Adrenal gland (tissue), 12 donors: ENCODE results near the gene BBX. TPM values are rescaled to one million over a fixed set of nuclear protein-coding genes. Genes with fewer than 3 reads are reported as not detected.
A peak's percentile ranks its signal among the peaks of the same experiment; 100 is the strongest.

Experiments used
- DNase-seq, 7 donors: peaks; one replicate each; pipeline ENCODE4 v3.0.0-alpha.2; 2019 to 2020
- H3K27ac ChIP-seq, 5 donors: fragments of 200-600 bp; sonication (generic) in 4 of 5; 1 replicate in 3 of 5; 2 replicates in 2 of 5; pipeline versions ENCODE4 v1.5.1 to v1.8.0; 2016 to 2020; ENCODE audit warnings: mild to moderate bottlenecking in 1 of 5
- H3K27me3 ChIP-seq: fragments of 200-600 bp; 2 replicates; pipeline ENCODE4 v1.8.0; 2021
- H3K36me3 ChIP-seq, 2 donors: fragments of 200-600 bp; replicated peaks in 1 of 2; 1 replicate in 1 of 2; 2 replicates in 1 of 2; pipeline versions ENCODE4 v1.5.1 to v1.8.0; 2018 to 2022
- H3K4me1 ChIP-seq, 2 donors: fragments of 200-600 bp; replicated peaks in 1 of 2; 1 replicate in 1 of 2; 2 replicates in 1 of 2; pipeline versions ENCODE4 v1.5.1 to v1.8.0; 2018 to 2021
- H3K4me3 ChIP-seq, 4 donors: fragments of 200-600 bp; sonication (generic) in 3 of 4; one replicate each; pipeline ENCODE4 v1.5.1; 2016 to 2018
- H3K9me3 ChIP-seq, 3 donors: fragments of 200-600 bp; sonication (generic) in 1 of 3; replicated peaks in 1 of 3; 1 replicate in 2 of 3; 2 replicates in 1 of 3; pipeline versions ENCODE4 v1.5.1 to v1.8.0; 2016 to 2021
- POLR2A ChIP-seq, 2 donors: fragments of 450-650 bp; IDR thresholded peaks; one replicate each; pipeline ENCODE4 v1.6.1; 2017; ENCODE audit warnings: antibody characterized with exemption in 2 of 2, mild to moderate bottlenecking in 2 of 2, moderate library complexity in 1 of 2
- WGBS, 4 donors: extraction: QIAGEN DNeasy Blood & Tissue Kit in 2 of 4; methylation state at CpG; one replicate each; pipeline versions ENCODE4 v1.1.5 to v1.1.7; 2013 to 2017; 5-methylcytosine and 5-hydroxymethylcytosine counted together
- intact Hi-C, 2 donors: fragments of 100-400 bp; cut with DNase I; formaldehyde crosslinking; loops; one replicate each; pipeline versions ENCODE4 v1.14.1 to v1.15.0; 2022 to 2023
- polyA plus RNA-seq, 3 donors: library from polyadenylated mRNA; stranded (reverse); fragments of 200-250 nt in 2 of 3; fragments of 350-450 nt in 1 of 3; fragmentation: Illumina TruSeq in 1 of 3; extraction: RNeasy Lipid Tissue Mini Kit (QIAGEN cat#74804) in 1 of 3; gene quantifications; one replicate each; pipeline ENCODE4 v1.2.3, GENCODE V29; 2013 to 2014
- total RNA-seq, 9 donors: library from RNA; depleted of rRNA in 4 of 9; stranded (reverse); fragments of >200 nt in 4 of 9; fragments of 120-200 nt in 1 of 9; fragmentation: NEBNext Ultra II Directional in 1 of 9; extraction: Animal tissue kit (Norgen Biotek cat#: 25700) in 1 of 9; gene quantifications; one replicate each; pipeline versions ENCODE4 v1.1.0 to v1.2.4, GENCODE V29; 2013 to 2023
- TF ChIP-seq, protein P1 (sequence below), 6 experiments: fragments of 450-650 bp in 4 of 6; fragments of 200-600 bp in 2 of 6; sonication (generic) in 1 of 6; IDR thresholded peaks; 1 replicate in 5 of 6; 2 replicates in 1 of 6; pipeline versions ENCODE4 v1.5.1 to v1.8.0; 2016 to 2021; ENCODE audit warnings: antibody characterized with exemption in 6 of 6, mild to moderate bottlenecking in 2 of 6, moderate library complexity in 1 of 6
- donor health status: healthy with polysubstance abuse.
- donor health status: Bipolar disorder and iron deficiency.
- donor health status: DM: yes; HTN: yes; CAD: no.
- donor health status: DM: no; HTN: no; CAD: no.
- donor health status: DM: no; HTN: no; CAD: no.
- donor health status: DM: yes; HTN: yes; CAD: no.

The BBX gene
- total and polyA plus RNA-seq, 12 donors = 12.8 to 208 (median 116) TPM

DNA sequence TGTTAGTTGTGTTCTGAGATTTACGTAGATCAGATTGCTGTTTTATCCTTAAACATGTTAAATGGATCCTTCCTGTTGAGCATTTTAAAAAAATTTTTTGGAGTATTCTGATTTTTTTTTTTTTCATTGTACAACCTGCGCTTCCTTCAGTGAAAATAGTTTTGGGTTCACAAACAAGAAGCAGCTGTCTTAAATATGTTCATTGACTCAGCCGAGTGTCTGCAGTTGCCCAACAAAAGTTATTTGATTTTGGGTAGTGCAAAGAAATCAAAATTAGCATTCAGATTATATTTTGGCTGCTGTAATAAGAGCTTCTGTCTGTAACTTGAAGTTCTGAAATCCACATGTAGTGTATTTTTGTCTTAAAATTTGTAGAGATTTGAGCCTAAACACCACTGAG is 148.2 kb downstream of the BBX start:
- Histone ChIP-seq H3K27me3 (no peaks in the 10 kb centered on the region), H3K4me1 (peaks cover 10 to 38% of the 10 kb centered on the region in 2 donors), H3K36me3 (no peaks in the 10 kb centered on the region), H3K4me3 (no peak overlapping the region), H3K9me3 (no peaks in the 10 kb centered on the region), H3K27ac (no peak overlapping the region)
- intact Hi-C loops = no loop called here
- TF ChIP-seq, protein P1, sequence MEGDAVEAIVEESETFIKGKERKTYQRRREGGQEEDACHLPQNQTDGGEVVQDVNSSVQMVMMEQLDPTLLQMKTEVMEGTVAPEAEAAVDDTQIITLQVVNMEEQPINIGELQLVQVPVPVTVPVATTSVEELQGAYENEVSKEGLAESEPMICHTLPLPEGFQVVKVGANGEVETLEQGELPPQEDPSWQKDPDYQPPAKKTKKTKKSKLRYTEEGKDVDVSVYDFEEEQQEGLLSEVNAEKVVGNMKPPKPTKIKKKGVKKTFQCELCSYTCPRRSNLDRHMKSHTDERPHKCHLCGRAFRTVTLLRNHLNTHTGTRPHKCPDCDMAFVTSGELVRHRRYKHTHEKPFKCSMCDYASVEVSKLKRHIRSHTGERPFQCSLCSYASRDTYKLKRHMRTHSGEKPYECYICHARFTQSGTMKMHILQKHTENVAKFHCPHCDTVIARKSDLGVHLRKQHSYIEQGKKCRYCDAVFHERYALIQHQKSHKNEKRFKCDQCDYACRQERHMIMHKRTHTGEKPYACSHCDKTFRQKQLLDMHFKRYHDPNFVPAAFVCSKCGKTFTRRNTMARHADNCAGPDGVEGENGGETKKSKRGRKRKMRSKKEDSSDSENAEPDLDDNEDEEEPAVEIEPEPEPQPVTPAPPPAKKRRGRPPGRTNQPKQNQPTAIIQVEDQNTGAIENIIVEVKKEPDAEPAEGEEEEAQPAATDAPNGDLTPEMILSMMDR (IDR thresholded peaks at IDR 0.05) = no peak
- TF ChIP-seq POLR2A (IDR thresholded peaks at IDR 0.05) = no peak
- DNase-seq = no peak
- 75 to 87% (median 82%) methylated on average over 3 of the region's 3 CpGs for whole genome bisulfite sequencing, 4 donors

DNA sequence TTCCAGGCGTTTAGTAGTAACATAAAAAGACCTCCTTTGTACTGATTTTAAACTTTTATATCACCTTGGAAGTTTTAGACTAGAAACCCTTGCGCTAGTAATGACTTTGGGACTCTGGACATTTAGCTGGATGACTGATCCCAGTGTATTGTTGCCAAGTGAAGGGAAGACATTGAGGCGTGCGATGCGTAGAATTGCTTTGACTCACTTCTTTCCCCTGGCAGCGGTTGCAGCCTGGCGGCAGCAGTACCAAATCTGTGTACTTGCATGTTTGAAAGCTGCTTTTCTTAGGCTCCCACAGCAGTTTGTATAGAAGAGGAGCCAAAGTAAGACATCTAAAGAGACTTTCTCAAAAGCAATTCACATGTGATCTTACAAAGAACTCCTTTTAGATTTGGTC is 151.6 kb downstream of the BBX start:
- no peak for TF ChIP-seq POLR2A (IDR thresholded peaks at IDR 0.05)
- TF ChIP-seq, protein P1 (IDR thresholded peaks at IDR 0.05) = no peak
- peak; percentile 47 to 75 (median 67) for DNase-seq
- H3K27me3 ChIP-seq = no peaks in the 10 kb centered on the region
- intact Hi-C loops = no loop called here
- H3K4me3 ChIP-seq = no peak overlapping the region
- H3K36me3 ChIP-seq = no peaks in the 10 kb centered on the region
- H3K27ac ChIP-seq = no peak overlapping the region
- peaks cover 7 to 36% of the 10 kb centered on the region in 2 donors for H3K4me1 ChIP-seq
- WGBS, 4 donors = 62 to 71% (median 68%) methylated on average over 7 of the region's 7 CpGs
- no peaks in the 10 kb centered on the region for H3K9me3 ChIP-seq

DNA sequence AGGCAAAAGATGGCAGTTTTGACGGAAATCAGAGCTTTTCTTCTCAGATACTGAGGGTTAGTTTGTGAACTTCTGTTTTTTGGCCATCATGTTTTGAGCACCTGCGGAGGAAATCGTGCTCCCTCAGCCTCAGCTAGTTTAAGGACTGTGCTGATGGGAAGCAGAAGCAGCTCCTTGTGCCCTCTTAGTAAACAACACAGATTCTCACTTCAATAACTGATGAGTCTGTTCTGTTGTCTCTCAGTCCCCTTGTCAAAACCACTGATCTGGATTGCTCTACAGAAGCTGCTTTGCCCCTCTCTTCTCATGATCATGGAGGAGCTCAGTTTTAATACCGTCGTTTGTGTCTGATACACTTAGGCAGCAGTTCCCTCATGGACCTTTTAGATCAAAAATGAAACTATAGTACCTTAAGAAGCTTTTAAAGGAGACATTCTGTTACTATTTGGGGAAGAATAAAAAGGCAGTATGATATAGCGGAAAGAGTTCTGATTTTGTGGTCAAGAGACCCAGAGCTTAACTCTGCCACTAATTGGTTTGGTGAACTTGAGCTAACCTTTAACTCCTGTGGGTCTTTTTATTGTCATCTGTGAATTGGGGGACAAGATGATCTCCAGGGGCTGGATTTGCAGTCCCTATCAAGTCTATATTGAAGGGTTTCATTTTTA is 152.6 kb downstream of the BBX start:
- intact Hi-C loops = loop anchor here in 1 of 2 donors (5.0 kb wide), 1 partner anchor 67 kb away; no protein-coding TSS in a partner anchor
- 75 to 82% (median 80%) methylated on average over 5 to 6 of the region's 6 CpGs for WGBS, 4 donors
- H3K4me1 ChIP-seq = peaks cover 13 to 31% of the 10 kb centered on the region in 2 donors

DNA sequence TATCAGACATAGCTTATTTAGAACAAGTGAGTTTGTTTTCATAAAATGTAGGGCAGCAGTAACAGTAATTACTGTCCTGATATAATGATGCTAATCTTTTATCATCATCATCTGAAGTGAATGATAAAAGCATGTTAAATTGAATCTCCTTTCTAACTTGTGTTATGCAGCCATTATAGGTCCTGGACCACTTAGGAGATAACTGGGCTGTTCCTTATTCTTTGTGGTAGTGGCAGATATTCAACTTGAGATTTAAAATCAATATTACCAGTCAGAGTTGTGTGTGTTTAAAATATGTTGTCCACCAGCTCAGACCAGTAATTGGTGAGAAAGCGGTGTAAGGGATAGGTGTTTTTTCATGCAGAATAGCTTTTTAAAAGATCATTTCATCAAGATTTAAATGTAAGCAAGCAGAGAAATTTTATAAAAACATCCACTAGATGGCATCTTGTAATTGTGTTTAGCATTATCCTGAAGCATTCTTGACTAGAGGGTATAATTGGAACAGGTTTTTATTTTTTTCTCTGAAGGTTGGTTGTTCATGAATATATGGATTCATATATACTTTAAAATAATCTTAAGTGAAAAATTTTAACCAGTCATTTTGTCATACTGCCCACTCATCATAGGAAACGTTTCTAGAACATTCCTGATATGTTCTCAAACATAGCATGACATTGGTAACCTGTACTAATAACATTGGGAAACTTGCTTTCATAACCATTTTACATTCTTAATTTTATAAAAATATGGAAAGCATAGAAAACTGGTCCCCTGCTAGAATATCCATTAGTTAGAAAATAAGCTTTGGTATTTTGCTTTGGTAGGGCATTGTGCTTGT is 153.9 kb downstream of the BBX start:
- no peak for TF ChIP-seq POLR2A (IDR thresholded peaks at IDR 0.05)
- TF ChIP-seq, protein P1 (IDR thresholded peaks at IDR 0.05) = peak; percentile 52 to 83 (median 64)
- intact Hi-C loops = loop anchor here in 1 of 2 donors (5.0 kb wide), 1 partner anchor 66 kb away; no protein-coding TSS in a partner anchor
- H3K4me3 ChIP-seq = no peak overlapping the region
- H3K36me3 ChIP-seq = no peaks in the 10 kb centered on the region
- WGBS, 4 donors = 40 to 55% (median 45%) methylated on average over 2 of the region's 2 CpGs
- peak overlapping the region in 1 of 5 donors; percentile 11 for H3K27ac ChIP-seq
- H3K4me1 ChIP-seq = peaks cover 16 to 34% of the 10 kb centered on the region in 2 donors
- no peaks in the 10 kb centered on the region for H3K27me3 ChIP-seq
- DNase-seq = no peak
- no peaks in the 10 kb centered on the region for H3K9me3 ChIP-seq

More for the DNA sequence above, 152.6 kb downstream of the BBX start:
- Histone ChIP-seq H3K9me3 (no peaks in the 10 kb centered on the region), H3K36me3 (no peaks in the 10 kb centered on the region), H3K27me3 (no peaks in the 10 kb centered on the region), H3K27ac (no peak overlapping the region), H3K4me3 (no peak overlapping the region)
- no peak for TF ChIP-seq POLR2A (IDR thresholded peaks at IDR 0.05)
- TF ChIP-seq, protein P1 (IDR thresholded peaks at IDR 0.05) = no peak
- DNase-seq = no peak
